IMR-90 (cell line): ENCODE measurements around the gene L3MBTL2. TPM values are rescaled to one million over a fixed set of nuclear protein-coding genes. Genes with fewer than 3 reads are reported as not detected.

Experiments used
- ATAC-seq: fragments of 200-7000 bp; cut with Tn5 transposase; 2 replicates; pipeline ENCODE4 v1.9.1; 2020; ENCODE audit warnings: low read depth, mild to moderate bottlenecking, moderate library complexity
- BruUV-seq: library from RNA; stranded (reverse); fragments of 400-500 nt; replicated peaks from 2 replicates; lab custom pipeline; 2021; lab: Mats Ljungman, UMichigan
- CTCF ChIA-PET: fragments of 300-600 bp; formaldehyde crosslinking; extraction: SDS; loops from one replicate; lab custom pipeline; 2021; ENCODE audit warnings: antibody characterized with exemption; lab: Yijun Ruan, JAX
- POLR2A ChIA-PET: fragments of 300-600 bp; sonication (Branson Sonifier 250); formaldehyde crosslinking; loops from one replicate; lab custom pipeline; 2022; ENCODE audit warnings: antibody characterized with exemption; ENCODE audit not compliant: unreplicated experiment; lab: Charles Lee
- DNase-seq: peaks from one replicate; pipeline ENCODE4 v3.0.0; 2013
- H2AFZ ChIP-seq: replicated peaks from 2 replicates; pipeline ENCODE3; 2013; ENCODE audit warnings: low read length, mild to moderate bottlenecking; ENCODE audit not compliant: poor library complexity
- H2AK5ac ChIP-seq: 2 replicates; pipeline ENCODE4 v1.6.1; 2013; ENCODE audit warnings: low read depth, low read length, inconsistent platforms
- H2AK9ac ChIP-seq: replicated peaks from 2 replicates; pipeline ENCODE3; 2013; ENCODE audit warnings: mild to moderate bottlenecking, low read depth, low read length, moderate library complexity; ENCODE audit not compliant: poor library complexity
- H2BK120ac ChIP-seq: 2 replicates; pipeline ENCODE4 v1.6.1; 2013; ENCODE audit warnings: low read depth, low read length, inconsistent platforms
- H2BK15ac ChIP-seq: 3 replicates; pipeline ENCODE4 v1.6.1; 2013; ENCODE audit warnings: low read depth, low read length, inconsistent platforms
- H2BK20ac ChIP-seq: 2 replicates; pipeline ENCODE4 v1.6.1; 2013; ENCODE audit warnings: low read depth, mild to moderate bottlenecking, inconsistent platforms, low read length, moderate library complexity
- H2BK5ac ChIP-seq: 2 replicates; pipeline ENCODE4 v1.6.1; 2013; ENCODE audit warnings: mild to moderate bottlenecking, low read depth, low read length, inconsistent platforms; ENCODE audit not compliant: poor library complexity, severe bottlenecking
- H3K14ac ChIP-seq: replicated peaks from 2 replicates; pipeline ENCODE4 v1.6.1; 2013; ENCODE audit warnings: low read depth, low read length, inconsistent platforms
- H3K18ac ChIP-seq: 2 replicates; pipeline ENCODE4 v1.6.1; 2013; ENCODE audit warnings: low read depth, low read length, control low read depth
- H3K23ac ChIP-seq: 2 replicates; pipeline ENCODE4 v1.6.1; 2013; ENCODE audit warnings: low read depth, low read length, inconsistent platforms
- H3K27ac ChIP-seq: 2 replicates; pipeline ENCODE4 v1.5.1; 2013; ENCODE audit warnings: mild to moderate bottlenecking, control low read depth, low read length; ENCODE audit not compliant: insufficient read depth
- H3K27me3 ChIP-seq: 2 replicates; pipeline ENCODE4 v1.6.1; 2013; ENCODE audit warnings: low read length; ENCODE audit not compliant: control insufficient read depth, insufficient read depth
- H3K36me3 ChIP-seq: 2 replicates; pipeline ENCODE4 v1.6.1; 2013; ENCODE audit warnings: low read length, mixed read lengths; ENCODE audit not compliant: control insufficient read depth, insufficient read depth
- H3K4ac ChIP-seq: 2 replicates; pipeline ENCODE4 v1.6.1; 2013; ENCODE audit warnings: low read depth, low read length, inconsistent platforms
- H3K4me1 ChIP-seq: 2 replicates; pipeline ENCODE4 v1.6.1; 2013; ENCODE audit warnings: low read length, mixed read lengths; ENCODE audit not compliant: control insufficient read depth, insufficient read depth
- H3K4me2 ChIP-seq: 2 replicates; pipeline ENCODE4 v1.6.1; 2013; ENCODE audit warnings: low read depth, mild to moderate bottlenecking, control low read depth, low read length, moderate library complexity
- H3K4me3 ChIP-seq: 2 replicates; pipeline ENCODE4 v1.5.1; 2013; ENCODE audit warnings: low read depth, mild to moderate bottlenecking, control low read depth, low read length, moderate library complexity; ENCODE audit not compliant: insufficient read depth
- H3K56ac ChIP-seq: 2 replicates; pipeline ENCODE4 v1.6.1; 2013; ENCODE audit warnings: low read length, inconsistent platforms; ENCODE audit not compliant: insufficient read depth; ENCODE audit errors: extremely low read depth
- H3K79me1 ChIP-seq, 2 experiments: 2 replicates each; pipeline ENCODE4 v1.6.1; 2013; ENCODE audit warnings: low read length in 2 of 2, inconsistent platforms in 1 of 2, low read depth in 1 of 2
- H3K9ac ChIP-seq: 2 replicates; pipeline ENCODE4 v1.6.1; 2013; ENCODE audit warnings: low read depth, low read length, control low read depth
- H3K9me1 ChIP-seq: 2 replicates; pipeline ENCODE4 v1.6.1; 2013; ENCODE audit warnings: low read length, inconsistent platforms; ENCODE audit not compliant: insufficient read depth
- H3K9me3 ChIP-seq: 2 replicates; pipeline ENCODE4 v1.6.1; 2013; ENCODE audit warnings: low read length; ENCODE audit not compliant: control insufficient read depth, insufficient read depth
- H4K20me1 ChIP-seq: 2 replicates; pipeline ENCODE4 v1.6.1; 2013; ENCODE audit warnings: low read length, inconsistent platforms; ENCODE audit not compliant: insufficient read depth
- H4K5ac ChIP-seq: 2 replicates; pipeline ENCODE4 v1.6.1; 2013; ENCODE audit warnings: mild to moderate bottlenecking, low read depth, low read length, control low read depth
- H4K8ac ChIP-seq, 2 experiments: 2 replicates each; pipeline ENCODE4 v1.6.1; 2013; ENCODE audit warnings: low read depth in 2 of 2, low read length in 2 of 2, control low read depth in 1 of 2, inconsistent platforms in 1 of 2
- H4K91ac ChIP-seq: 2 replicates; pipeline ENCODE4 v1.6.1; 2013; ENCODE audit warnings: low read depth, low read length, inconsistent platforms; ENCODE audit not compliant: insufficient read depth
- BHLHE40 ChIP-seq: fragments of 150-350 bp; IDR thresholded peaks from 2 replicates; pipeline ENCODE4 v1.6.1; 2016; ENCODE audit warnings: mild to moderate bottlenecking, low read depth, low read length
- CEBPB ChIP-seq: IDR thresholded peaks from 2 replicates; pipeline ENCODE4 v1.6.1; 2012; ENCODE audit warnings: low read depth, low read length, improper control_type of control experiment
- FOS ChIP-seq: fragments of 150-350 bp; IDR thresholded peaks from 2 replicates; pipeline ENCODE4 v1.6.1; 2016; ENCODE audit warnings: low read depth, low read length
- MAFK ChIP-seq: IDR thresholded peaks from 2 replicates; pipeline ENCODE4 v1.6.1; 2012; ENCODE audit warnings: low read depth, low read length, improper control_type of control experiment
- MAZ ChIP-seq: IDR thresholded peaks from 2 replicates; pipeline ENCODE4 v1.6.1; 2012; ENCODE audit warnings: low read depth, mild to moderate bottlenecking, low read length, improper control_type of control experiment, moderate library complexity, borderline replicate concordance
- NFE2L2 ChIP-seq: fragments of 150-350 bp; IDR thresholded peaks from 2 replicates; pipeline ENCODE4 v1.6.1; 2016; ENCODE audit warnings: low read depth, mild to moderate bottlenecking, low read length
- POLR2A ChIP-seq: IDR thresholded peaks from 2 replicates; pipeline ENCODE4 v1.6.1; 2012; ENCODE audit warnings: mild to moderate bottlenecking, low read depth, low read length
- RCOR1 ChIP-seq: IDR thresholded peaks from 2 replicates; pipeline ENCODE4 v1.6.1; 2012; ENCODE audit warnings: mild to moderate bottlenecking, low read length, improper control_type of control experiment; ENCODE audit not compliant: insufficient replicate concordance
- RFX5 ChIP-seq: IDR thresholded peaks from 2 replicates; pipeline ENCODE4 v1.8.0; 2012; ENCODE audit warnings: low read depth, mild to moderate bottlenecking, low read length, moderate library complexity
- WGBS, 2 experiments: methylation state at CpG; one replicate each; pipeline versions ENCODE4 v1.1.5 to v1.1.7; 2013; ENCODE audit warnings: missing lambda C conversion rate in 2 of 2; ENCODE audit not compliant: insufficient read length in 1 of 2; ENCODE audit errors: extremely low coverage in 2 of 2; 5-methylcytosine and 5-hydroxymethylcytosine counted together
- dilution Hi-C: fragments of 300-500 bp; cut with HindIII; formaldehyde crosslinking; loops from one replicate; pipeline ENCODE4 v1.14.3; 2018; ENCODE audit warnings: low sequenced_read_pairs; ENCODE audit not compliant: unreplicated experiment
- in situ Hi-C: fragments of 300-500 bp; cut with MboI; formaldehyde crosslinking; loops from 3 replicates; pipeline ENCODE4 v1.14.3; 2019; ENCODE audit warnings: low sequenced_read_pairs, inconsistent platforms, mixed read lengths
- intact Hi-C: fragments of 100-400 bp; cut with micrococcal nuclease; formaldehyde crosslinking; loops from 2 replicates; pipeline ENCODE4 v1.10.0; 2022
- polyA plus RNA-seq, 3 experiments: library from polyadenylated mRNA; depleted of rRNA; stranded (reverse); fragments of >200 nt; gene quantifications; 2 replicates each; pipeline ENCODE4 v1.2.3, GENCODE V29; 2012; ENCODE audit warnings: low replicate concordance in 1 of 3
- total RNA-seq: library from RNA; depleted of rRNA; stranded (reverse); fragments of >200 nt; gene quantifications from 2 replicates; pipeline ENCODE4 v1.2.3, GENCODE V29; 2012
- TF ChIP-seq, protein P1 (sequence below): conservative IDR thresholded peaks from 2 replicates; pipeline ENCODE4 v1.5.1; 2012; ENCODE audit warnings: mild to moderate bottlenecking, low read depth, low read length, improper control_type of control experiment
- TF ChIP-seq, protein P2 (sequence below): fragments of 150-350 bp; IDR thresholded peaks from 2 replicates; pipeline ENCODE4 v1.6.1; 2017; ENCODE audit warnings: mild to moderate bottlenecking, antibody characterized with exemption, low read length, low read depth
- TF ChIP-seq, protein P3 (sequence below): fragments of 150-350 bp; IDR thresholded peaks from 2 replicates; pipeline ENCODE4 v1.6.1; 2016; ENCODE audit warnings: low read depth, mild to moderate bottlenecking, low read length, moderate library complexity, borderline replicate concordance

The L3MBTL2 gene
- total and polyA plus RNA-seq, 2 of the 4 experiments (the other 2 are of a cell fraction), result 20.6 to 25.1 TPM

DNA sequence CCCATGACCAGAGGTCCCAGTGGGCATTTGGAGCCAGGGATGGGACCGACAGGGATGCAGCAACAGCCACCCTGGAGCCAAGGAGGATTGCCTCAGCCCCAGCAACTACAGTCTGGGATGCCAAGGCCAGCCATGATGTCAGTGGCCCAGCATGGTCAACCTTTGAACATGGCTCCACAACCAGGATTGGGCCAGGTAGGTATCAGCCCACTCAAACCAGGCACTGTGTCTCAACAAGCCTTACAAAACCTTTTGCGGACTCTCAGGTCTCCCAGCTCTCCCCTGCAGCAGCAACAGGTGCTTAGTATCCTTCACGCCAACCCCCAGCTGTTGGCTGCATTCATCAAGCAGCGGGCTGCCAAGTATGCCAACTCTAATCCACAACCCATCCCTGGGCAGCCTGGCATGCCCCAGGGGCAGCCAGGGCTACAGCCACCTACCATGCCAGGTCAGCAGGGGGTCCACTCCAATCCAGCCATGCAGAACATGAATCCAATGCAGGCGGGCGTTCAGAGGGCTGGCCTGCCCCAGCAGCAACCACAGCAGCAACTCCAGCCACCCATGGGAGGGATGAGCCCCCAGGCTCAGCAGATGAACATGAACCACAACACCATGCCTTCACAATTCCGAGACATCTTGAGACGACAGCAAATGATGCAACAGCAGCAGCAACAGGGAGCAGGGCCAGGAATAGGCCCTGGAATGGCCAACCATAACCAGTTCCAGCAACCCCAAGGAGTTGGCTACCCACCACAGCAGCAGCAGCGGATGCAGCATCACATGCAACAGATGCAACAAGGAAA, 27.3 kb upstream of the L3MBTL2 start:
- H4K8ac ChIP-seq, result no peak overlapping the region
- H4K5ac ChIP-seq, result no peak overlapping the region
- H2BK20ac ChIP-seq, result no peak overlapping the region
- no peak overlapping the region for H4K91ac ChIP-seq
- no peak overlapping the region for H3K18ac ChIP-seq
- no peak overlapping the region for H2BK15ac ChIP-seq
- H3K79me1 ChIP-seq, result peaks cover 0 to 19% of the 10 kb centered on the region in 2 experiments; a peak in 2 of 4 replicates
- DNase-seq, result no peak
- intact Hi-C loops, result no loop called here
- H3K4me3 ChIP-seq, result no peak overlapping the region
- POLR2A ChIA-PET, result no interaction called here
- in situ Hi-C loops, result no loop called here
- TF ChIP-seq FOS (no peak), RCOR1 (no peak), MAFK (no peak), POLR2A (no peak), RFX5 (no peak), MAZ (no peak), CEBPB (no peak), NFE2L2 (no peak), BHLHE40 (no peak)
- TF ChIP-seq, protein P1, sequence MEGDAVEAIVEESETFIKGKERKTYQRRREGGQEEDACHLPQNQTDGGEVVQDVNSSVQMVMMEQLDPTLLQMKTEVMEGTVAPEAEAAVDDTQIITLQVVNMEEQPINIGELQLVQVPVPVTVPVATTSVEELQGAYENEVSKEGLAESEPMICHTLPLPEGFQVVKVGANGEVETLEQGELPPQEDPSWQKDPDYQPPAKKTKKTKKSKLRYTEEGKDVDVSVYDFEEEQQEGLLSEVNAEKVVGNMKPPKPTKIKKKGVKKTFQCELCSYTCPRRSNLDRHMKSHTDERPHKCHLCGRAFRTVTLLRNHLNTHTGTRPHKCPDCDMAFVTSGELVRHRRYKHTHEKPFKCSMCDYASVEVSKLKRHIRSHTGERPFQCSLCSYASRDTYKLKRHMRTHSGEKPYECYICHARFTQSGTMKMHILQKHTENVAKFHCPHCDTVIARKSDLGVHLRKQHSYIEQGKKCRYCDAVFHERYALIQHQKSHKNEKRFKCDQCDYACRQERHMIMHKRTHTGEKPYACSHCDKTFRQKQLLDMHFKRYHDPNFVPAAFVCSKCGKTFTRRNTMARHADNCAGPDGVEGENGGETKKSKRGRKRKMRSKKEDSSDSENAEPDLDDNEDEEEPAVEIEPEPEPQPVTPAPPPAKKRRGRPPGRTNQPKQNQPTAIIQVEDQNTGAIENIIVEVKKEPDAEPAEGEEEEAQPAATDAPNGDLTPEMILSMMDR, result no peak
- TF ChIP-seq, protein P2, sequence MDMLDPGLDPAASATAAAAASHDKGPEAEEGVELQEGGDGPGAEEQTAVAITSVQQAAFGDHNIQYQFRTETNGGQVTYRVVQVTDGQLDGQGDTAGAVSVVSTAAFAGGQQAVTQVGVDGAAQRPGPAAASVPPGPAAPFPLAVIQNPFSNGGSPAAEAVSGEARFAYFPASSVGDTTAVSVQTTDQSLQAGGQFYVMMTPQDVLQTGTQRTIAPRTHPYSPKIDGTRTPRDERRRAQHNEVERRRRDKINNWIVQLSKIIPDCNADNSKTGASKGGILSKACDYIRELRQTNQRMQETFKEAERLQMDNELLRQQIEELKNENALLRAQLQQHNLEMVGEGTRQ, result no peak
- TF ChIP-seq, protein P3, sequence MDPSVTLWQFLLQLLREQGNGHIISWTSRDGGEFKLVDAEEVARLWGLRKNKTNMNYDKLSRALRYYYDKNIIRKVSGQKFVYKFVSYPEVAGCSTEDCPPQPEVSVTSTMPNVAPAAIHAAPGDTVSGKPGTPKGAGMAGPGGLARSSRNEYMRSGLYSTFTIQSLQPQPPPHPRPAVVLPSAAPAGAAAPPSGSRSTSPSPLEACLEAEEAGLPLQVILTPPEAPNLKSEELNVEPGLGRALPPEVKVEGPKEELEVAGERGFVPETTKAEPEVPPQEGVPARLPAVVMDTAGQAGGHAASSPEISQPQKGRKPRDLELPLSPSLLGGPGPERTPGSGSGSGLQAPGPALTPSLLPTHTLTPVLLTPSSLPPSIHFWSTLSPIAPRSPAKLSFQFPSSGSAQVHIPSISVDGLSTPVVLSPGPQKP, result no peak
- TSS peak; percentile 59 for BruUV-seq
- H2AK9ac ChIP-seq, result no peak overlapping the region
- H3K4me1 ChIP-seq, result peaks cover 1% of the 10 kb centered on the region; the same call in 1 of the 2 replicates
- ATAC-seq, result no peak
- H3K9me1 ChIP-seq, result peaks cover 8% of the 10 kb centered on the region; the same call in 1 of the 2 replicates
- no peak overlapping the region for H3K27ac ChIP-seq
- 100% methylated on average over 2 of the region's 9 CpGs; no CpG with 5 or more reads in 1 of the 2 experiments for WGBS, 2 experiments
- H2AK5ac ChIP-seq, result no peak overlapping the region
- no peak overlapping the region for H2BK120ac ChIP-seq
- H3K56ac ChIP-seq, result no peak overlapping the region
- H3K4me2 ChIP-seq, result no peak overlapping the region
- dilution Hi-C loops, result no loop called here
- no peak overlapping the region for H3K23ac ChIP-seq
- H2BK5ac ChIP-seq, result no peak overlapping the region
- H3K27me3 ChIP-seq, result no peaks in the 10 kb centered on the region
- H3K36me3 ChIP-seq, result peaks cover 51% of the 10 kb centered on the region
- no peak overlapping the region for H3K14ac ChIP-seq
- no peak overlapping the region for H2AFZ ChIP-seq
- no peak overlapping the region for H3K9ac ChIP-seq
- CTCF ChIA-PET, result no interaction called here
- no peak overlapping the region for H3K4ac ChIP-seq
- peaks cover 13% of the 10 kb centered on the region; the same call in 1 of the 2 replicates for H4K20me1 ChIP-seq
- no peaks in the 10 kb centered on the region for H3K9me3 ChIP-seq
